Neural cell (in vitro differentiated cells): ENCODE measurements around the gene LDLRAD4. TPM values are rescaled to one million over a fixed set of nuclear protein-coding genes. Genes with fewer than 3 reads are reported as not detected.

Experiments used
- H2AFZ ChIP-seq: fragments of 200-600, 300-800 bp; sonication (generic), shearing (Covaris generic); 2 replicates; pipeline ENCODE4 v1.6.0; 2014; ENCODE audit warnings: low read depth, mild to moderate bottlenecking, antibody characterized with exemption, low read length, moderate library complexity
- H3F3A ChIP-seq: fragments of 200-600 bp; shearing (Covaris generic); 2 replicates; pipeline ENCODE4 v1.6.1; 2016; ENCODE audit warnings: mild to moderate bottlenecking, moderate library complexity, mixed read lengths, antibody characterized with exemption, low read length; ENCODE audit not compliant: insufficient read depth, poor library complexity, severe bottlenecking
- H3K27ac ChIP-seq: fragments of 200-600, 300-800 bp; sonication (generic), shearing (Covaris generic); 2 replicates; pipeline ENCODE4 v1.5.1; 2014; ENCODE audit warnings: mild to moderate bottlenecking, low read length, moderate library complexity
- H3K27me3 ChIP-seq: fragments of 300-800, 200-600 bp; sonication (generic), shearing (Covaris generic); 2 replicates; pipeline ENCODE4 v1.6.0; 2014; ENCODE audit warnings: mild to moderate bottlenecking, low read depth, low read length, moderate library complexity; ENCODE audit not compliant: insufficient read depth
- H3K36me3 ChIP-seq: fragments of 300-800, 200-600 bp; sonication (generic), shearing (Covaris generic); 2 replicates; pipeline ENCODE4 v1.5.1; 2014; ENCODE audit warnings: mild to moderate bottlenecking, antibody characterized with exemption, low read length, moderate library complexity; ENCODE audit not compliant: insufficient read depth
- H3K4me2 ChIP-seq: fragments of 300-800, 200-600 bp; sonication (generic), shearing (Covaris generic); 2 replicates; pipeline ENCODE4 v1.6.0; 2014; ENCODE audit warnings: mild to moderate bottlenecking, low read length
- H3K4me3 ChIP-seq: fragments of 300-800, 200-600 bp; sonication (generic), shearing (Covaris generic); 2 replicates; pipeline ENCODE4 v1.5.1; 2014; ENCODE audit warnings: mild to moderate bottlenecking, low read length, moderate library complexity
- H3K79me2 ChIP-seq: fragments of 200-600 bp; shearing (Covaris generic); replicated peaks from 2 replicates; pipeline ENCODE4 v1.6.0; 2014; ENCODE audit warnings: mild to moderate bottlenecking, low read length, moderate library complexity; ENCODE audit not compliant: insufficient read depth
- H3K9ac ChIP-seq: fragments of 300-800, 200-600 bp; sonication (generic), shearing (Covaris generic); 2 replicates; pipeline ENCODE4 v1.6.1; 2016; ENCODE audit warnings: mild to moderate bottlenecking, low read length, mixed read lengths
- H3K9me2 ChIP-seq: fragments of 200-600 bp; shearing (Covaris generic); 2 replicates; pipeline ENCODE4 v1.6.1; 2016; ENCODE audit warnings: mild to moderate bottlenecking, low read length, mixed read lengths; ENCODE audit not compliant: insufficient read depth
- H3K9me3 ChIP-seq: fragments of 200-600, 300-800 bp; sonication (generic), shearing (Covaris generic); 2 replicates; pipeline ENCODE4 v1.6.1; 2016; ENCODE audit warnings: mild to moderate bottlenecking, mixed run types, low read length, moderate library complexity, mixed read lengths
- H4K20me1 ChIP-seq: fragments of 200-600 bp; shearing (Covaris generic); 2 replicates; pipeline ENCODE4 v1.6.1; 2016; ENCODE audit warnings: mild to moderate bottlenecking, mixed run types; ENCODE audit not compliant: insufficient read depth
- CTCF ChIP-seq: fragments of 450-650 bp; IDR thresholded peaks from 2 replicates; pipeline ENCODE4 v1.5.1; 2014; ENCODE audit warnings: antibody characterized with exemption, mild to moderate bottlenecking, moderate library complexity; ENCODE audit not compliant: poor library complexity, severe bottlenecking
- EP300 ChIP-seq: fragments of 450-650 bp; conservative IDR thresholded peaks from 2 replicates; pipeline ENCODE4 v1.6.1; 2014; ENCODE audit warnings: antibody characterized with exemption, mild to moderate bottlenecking, moderate library complexity; ENCODE audit not compliant: poor library complexity, severe bottlenecking
- EZH2 ChIP-seq: fragments of 200-600, 300-800 bp; shearing (Covaris generic), sonication (generic); IDR thresholded peaks from 2 replicates; pipeline ENCODE4 v1.6.1; 2014; ENCODE audit warnings: antibody characterized with exemption, low read length, borderline replicate concordance, mild to moderate bottlenecking; ENCODE audit not compliant: insufficient read depth, poor library complexity, severe bottlenecking
- MXI1 ChIP-seq: fragments of 450-650 bp; conservative IDR thresholded peaks from 2 replicates; pipeline ENCODE4 v1.6.1; 2014; ENCODE audit warnings: antibody characterized with exemption, mild to moderate bottlenecking; ENCODE audit not compliant: poor library complexity, severe bottlenecking
- POLR2AphosphoS5 ChIP-seq: IDR thresholded peaks from 2 replicates; pipeline ENCODE4 v1.6.1; 2012
- RAD21 ChIP-seq: fragments of 450-650 bp; conservative IDR thresholded peaks from 2 replicates; pipeline ENCODE4 v1.6.1; 2014; ENCODE audit warnings: antibody characterized with exemption, mild to moderate bottlenecking, moderate library complexity
- REST ChIP-seq: IDR thresholded peaks from 2 replicates; pipeline ENCODE4 v1.6.1; 2012; ENCODE audit warnings: borderline replicate concordance
- SMC3 ChIP-seq: fragments of 450-650 bp; conservative IDR thresholded peaks from 2 replicates; pipeline ENCODE4 v1.6.1; 2014; ENCODE audit warnings: antibody characterized with exemption, mild to moderate bottlenecking, moderate library complexity; ENCODE audit not compliant: poor library complexity
- TAF1 ChIP-seq: IDR thresholded peaks from 2 replicates; pipeline ENCODE4 v1.6.1; 2012; ENCODE audit warnings: low read depth
- polyA plus RNA-seq: library from polyadenylated mRNA; depleted of rRNA; stranded (reverse); fragments of >200 nt; gene quantifications from 2 replicates; pipeline ENCODE4 v1.2.3, GENCODE V29; 2014

LDLRAD4 gene
- polyA plus RNA-seq, 1 donor from 2014 or later, result 3.7 TPM

- no peak overlapping the region for H3K27ac ChIP-seq
- no peaks in the 10 kb centered on the region for H3F3A ChIP-seq
- TF ChIP-seq POLR2AphosphoS5 (no peak), TAF1 (no peak)
- no peaks in the 10 kb centered on the region for H3K9me2 ChIP-seq
- H4K20me1 ChIP-seq, result no peaks in the 10 kb centered on the region
- no peak overlapping the region for H3K4me3 ChIP-seq
- H3K9me3 ChIP-seq, result no peaks in the 10 kb centered on the region
- H2AFZ ChIP-seq, result no peak overlapping the region
- H3K36me3 ChIP-seq, result no peaks in the 10 kb centered on the region
- no peak overlapping the region for H3K9ac ChIP-seq
- no peaks in the 10 kb centered on the region for H3K27me3 ChIP-seq
- no peaks in the 10 kb centered on the region for H3K79me2 ChIP-seq
- H3K4me2 ChIP-seq, result no peak overlapping the region
These were observed 154.0 kb downstream of the LDLRAD4 start for GRCh38 chr18:13372531-13372951.

GRCh38 chr18:13374096-13374467 is 155.5 kb downstream of the LDLRAD4 start:
- Histone ChIP-seq H3K27ac (no peak overlapping the region), H2AFZ (no peak overlapping the region), H4K20me1 (no peaks in the 10 kb centered on the region), H3K4me3 (no peak overlapping the region), H3F3A (no peaks in the 10 kb centered on the region), H3K27me3 (no peaks in the 10 kb centered on the region), H3K9me2 (no peaks in the 10 kb centered on the region), H3K79me2 (no peaks in the 10 kb centered on the region), H3K36me3 (no peaks in the 10 kb centered on the region), H3K9ac (no peak overlapping the region), H3K9me3 (no peaks in the 10 kb centered on the region), H3K4me2 (no peak overlapping the region)
- TF ChIP-seq EZH2, result no peak
- TF ChIP-seq CTCF, result no peak
- TF ChIP-seq SMC3, result no peak
- no peak for TF ChIP-seq TAF1
- TF ChIP-seq EP300, result no peak
- no peak for TF ChIP-seq MXI1
- TF ChIP-seq POLR2AphosphoS5, result no peak
- TF ChIP-seq REST, result no peak
- TF ChIP-seq RAD21, result no peak
